Thyroid gland (tissue), 4 donors: ENCODE data around the gene INTS7.

Experiments used
- POLR2A ChIP-seq, 2 donors: fragments of 450-650 bp; IDR thresholded peaks; one replicate each; pipeline ENCODE4 v1.6.1; 2017; ENCODE audit warnings: antibody characterized with exemption in 2 of 2, mild to moderate bottlenecking in 2 of 2, moderate library complexity in 1 of 2
- TF ChIP-seq, protein P1 (sequence below), 6 experiments: fragments of 200-600 bp in 3 of 6; fragments of 450-650 bp in 3 of 6; sonication (generic) in 3 of 6; IDR thresholded peaks; one replicate each; pipeline ENCODE4 v1.5.1; 2016 to 2019; ENCODE audit warnings: antibody characterized with exemption in 6 of 6, mild to moderate bottlenecking in 2 of 6, inconsistent platforms in 1 of 6, moderate library complexity in 1 of 6

DNA sequence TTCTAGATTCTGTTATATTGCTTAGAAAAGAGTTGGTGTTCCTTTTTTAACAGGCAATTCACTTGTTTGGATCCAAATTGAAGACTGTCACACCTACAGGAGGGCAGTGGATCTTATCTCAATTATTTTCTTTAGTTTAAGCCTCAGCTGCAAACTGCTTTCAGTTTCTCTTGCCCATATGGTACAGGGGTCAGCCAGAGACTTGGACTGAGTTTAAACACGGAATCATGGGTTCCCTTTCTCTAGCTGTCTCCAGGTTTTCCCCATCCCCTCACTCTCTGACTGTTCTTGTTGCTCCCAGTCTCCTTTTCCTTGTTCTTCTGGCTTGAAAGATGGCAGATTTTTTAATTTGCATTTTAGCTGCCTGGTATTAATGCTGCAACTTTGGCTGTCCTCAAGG lies 18.6 kb upstream of the INTS7 start:
- TF ChIP-seq, protein P1, sequence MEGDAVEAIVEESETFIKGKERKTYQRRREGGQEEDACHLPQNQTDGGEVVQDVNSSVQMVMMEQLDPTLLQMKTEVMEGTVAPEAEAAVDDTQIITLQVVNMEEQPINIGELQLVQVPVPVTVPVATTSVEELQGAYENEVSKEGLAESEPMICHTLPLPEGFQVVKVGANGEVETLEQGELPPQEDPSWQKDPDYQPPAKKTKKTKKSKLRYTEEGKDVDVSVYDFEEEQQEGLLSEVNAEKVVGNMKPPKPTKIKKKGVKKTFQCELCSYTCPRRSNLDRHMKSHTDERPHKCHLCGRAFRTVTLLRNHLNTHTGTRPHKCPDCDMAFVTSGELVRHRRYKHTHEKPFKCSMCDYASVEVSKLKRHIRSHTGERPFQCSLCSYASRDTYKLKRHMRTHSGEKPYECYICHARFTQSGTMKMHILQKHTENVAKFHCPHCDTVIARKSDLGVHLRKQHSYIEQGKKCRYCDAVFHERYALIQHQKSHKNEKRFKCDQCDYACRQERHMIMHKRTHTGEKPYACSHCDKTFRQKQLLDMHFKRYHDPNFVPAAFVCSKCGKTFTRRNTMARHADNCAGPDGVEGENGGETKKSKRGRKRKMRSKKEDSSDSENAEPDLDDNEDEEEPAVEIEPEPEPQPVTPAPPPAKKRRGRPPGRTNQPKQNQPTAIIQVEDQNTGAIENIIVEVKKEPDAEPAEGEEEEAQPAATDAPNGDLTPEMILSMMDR (IDR thresholded peaks at IDR 0.05), result no peak
- TF ChIP-seq POLR2A (IDR thresholded peaks at IDR 0.05), result no peak
